Naive thymus-derived CD8-positive, alpha-beta T cell (primary cell): ENCODE measurements around the gene UBE2U. TPM values are rescaled to one million over a fixed set of nuclear protein-coding genes. Genes with fewer than 3 reads are reported as not detected.
"Not testable (repeated sequence)": the region's sequence is repeated elsewhere in the genome, so short reads cannot be mapped to it uniquely, and the experiment has no call there.

Experiments
- ATAC-seq, 2 donors: fragments of 150-1000 bp; cut with Tn5 transposase in 1 of 2; sonication (Bioruptor Pico), chemical (Tn5 transposase) in 1 of 2; 1 replicate in 1 of 2; 2 replicates in 1 of 2; pipeline ENCODE4 v1.10.0; 2021; ENCODE audit warnings: mild to moderate bottlenecking in 2 of 2, moderate library complexity in 2 of 2
- POLR2A ChIA-PET: fragments of 350-600 bp; sonication (Branson Sonifier 250); formaldehyde crosslinking; loops from one replicate; lab custom pipeline; 2021; ENCODE audit warnings: antibody characterized with exemption; lab: Charles Lee
- DNase-seq, 10 donors: peaks; one replicate each; pipeline versions ENCODE4 v3.0.0 to v3.0.0-alpha.2; 2020 to 2022
- H3K27ac Mint-ChIP-seq, 10 donors: one replicate each; pipeline ENCODE4 v1.8.0; 2020 to 2022; ENCODE audit warnings: mild to moderate bottlenecking in 10 of 10, mixed read lengths in 10 of 10, moderate library complexity in 4 of 10, inconsistent platforms in 1 of 10
- H3K27me3 Mint-ChIP-seq, 5 donors: one replicate each; pipeline ENCODE4 v1.8.0; 2021 to 2022; ENCODE audit warnings: mixed read lengths in 5 of 5
- H3K36me3 Mint-ChIP-seq, 3 donors: one replicate each; pipeline ENCODE4 v1.8.0; 2020 to 2022; ENCODE audit warnings: mixed read lengths in 3 of 3, mild to moderate bottlenecking in 2 of 3, inconsistent platforms in 1 of 3
- H3K4me1 Mint-ChIP-seq, 4 donors: one replicate each; pipeline ENCODE4 v1.8.0; 2021 to 2022; ENCODE audit warnings: mixed read lengths in 4 of 4
- H3K4me3 Mint-ChIP-seq, 10 donors: one replicate each; pipeline ENCODE4 v1.8.0; 2020 to 2022; ENCODE audit warnings: mild to moderate bottlenecking in 10 of 10, mixed read lengths in 10 of 10, moderate library complexity in 6 of 10, inconsistent platforms in 1 of 10
- H3K9me3 Mint-ChIP-seq, 9 donors: one replicate each; pipeline ENCODE4 v1.8.0; 2020 to 2022; ENCODE audit warnings: mixed read lengths in 9 of 9, mild to moderate bottlenecking in 3 of 9, inconsistent platforms in 1 of 9, moderate library complexity in 1 of 9
- polyA plus RNA-seq, 3 donors: library from polyadenylated mRNA; unstranded; fragments of 300-500 nt; fragmentation: Illumina TruSeq; gene quantifications; one replicate each; pipeline ENCODE4 v1.2.3, GENCODE V29; 2021
- total RNA-seq, 8 experiments: library from RNA in 2 of 8; stranded (reverse) in 2 of 8; gene quantifications; one replicate each; pipeline ENCODE4 v1.2.3 and lab custom pipeline; 2021 to 2026

Gene UBE2U
- total and polyA plus RNA-seq, 5 experiments from 2014 or later, result not detected

- H3K4me3 Mint-ChIP-seq, result no peak overlapping the region
- peaks cover 8 to 28% (median 18%) of the 10 kb centered on the region in 5 donors for H3K27me3 Mint-ChIP-seq
- H3K36me3 Mint-ChIP-seq, result no peaks in the 10 kb centered on the region
- no peaks in the 10 kb centered on the region for H3K4me1 Mint-ChIP-seq
- H3K9me3 Mint-ChIP-seq, result no peaks in the 10 kb centered on the region
- no peak for ATAC-seq
- H3K27ac Mint-ChIP-seq, result no peak overlapping the region
- POLR2A ChIA-PET, result no interaction called here
- no peak for DNase-seq
Observed at GRCh38 chr1:64231654-64232053, 28.2 kb downstream of the UBE2U start.

- Mint-ChIP-seq H3K9me3 (no peaks in the 10 kb centered on the region), H3K27ac (no peak overlapping the region), H3K4me3 (no peak overlapping the region), H3K27me3 (peaks cover 12 to 35% (median 22%) of the 10 kb centered on the region in 5 donors), H3K4me1 (peaks cover 0 to 2% (median 0%) of the 10 kb centered on the region in 4 donors), H3K36me3 (no peaks in the 10 kb centered on the region)
- POLR2A ChIA-PET, result no interaction called here
- ATAC-seq, result no peak
- no peak for DNase-seq
Observed at GRCh38 chr1:64234714-64235113, 31.3 kb downstream of the UBE2U start.

GRCh38 chr1:64235181-64235580 is 31.8 kb downstream of the UBE2U start:
- Mint-ChIP-seq H3K9me3 (no peaks in the 10 kb centered on the region), H3K27ac (no peak overlapping the region), H3K4me3 (no peak overlapping the region), H3K4me1 (peaks cover 0 to 2% (median 0%) of the 10 kb centered on the region in 4 donors), H3K27me3 (peaks cover 12 to 31% (median 19%) of the 10 kb centered on the region in 5 donors), H3K36me3 (no peaks in the 10 kb centered on the region)
- POLR2A ChIA-PET, result no interaction called here
- ATAC-seq (no peak), DNase-seq (no peak)

- peaks cover 7 to 23% (median 16%) of the 10 kb centered on the region in 5 donors for H3K27me3 Mint-ChIP-seq
- peaks cover 0 to 2% (median 0%) of the 10 kb centered on the region in 4 donors for H3K4me1 Mint-ChIP-seq
- H3K27ac Mint-ChIP-seq, result no peak overlapping the region
- H3K9me3 Mint-ChIP-seq, result no peaks in the 10 kb centered on the region
- no peak for ATAC-seq
- no peak for DNase-seq
- POLR2A ChIA-PET, result no interaction called here
- no peak overlapping the region for H3K4me3 Mint-ChIP-seq
- no peaks in the 10 kb centered on the region for H3K36me3 Mint-ChIP-seq
Observed at GRCh38 chr1:64235910-64236309, 32.5 kb downstream of the UBE2U start.

- DNase-seq (no peak), ATAC-seq (no peak)
- peaks cover 7 to 23% (median 15%) of the 10 kb centered on the region in 5 donors for H3K27me3 Mint-ChIP-seq
- H3K4me1 Mint-ChIP-seq, result peaks cover 0 to 2% (median 0%) of the 10 kb centered on the region in 4 donors
- H3K36me3 Mint-ChIP-seq, result no peaks in the 10 kb centered on the region
- POLR2A ChIA-PET, result no interaction called here
- no peaks in the 10 kb centered on the region for H3K9me3 Mint-ChIP-seq
- H3K4me3 Mint-ChIP-seq, result no peak overlapping the region
- H3K27ac Mint-ChIP-seq, result no peak overlapping the region
Observed at GRCh38 chr1:64236541-64236954, 33.1 kb downstream of the UBE2U start.

- H3K27ac Mint-ChIP-seq, ATAC-seq, H3K4me3 Mint-ChIP-seq, H3K9me3 Mint-ChIP-seq, POLR2A ChIA-PET, DNase-seq, H3K27me3 Mint-ChIP-seq, H3K36me3 Mint-ChIP-seq: not testable (repeated sequence)
- peaks cover 4 to 18% (median 11%) of the 10 kb centered on the region in 4 donors for H3K4me1 Mint-ChIP-seq
Observed at GRCh38 chr1:64239519-64239918, 36.1 kb downstream of the UBE2U start.

- H3K4me3 Mint-ChIP-seq, result no peak overlapping the region
Observed at GRCh38 chr1:64240206-64240605, 36.8 kb downstream of the UBE2U start.

GRCh38 chr1:64241069-64241468 is 37.6 kb downstream of the UBE2U start:
- Mint-ChIP-seq H3K4me3 (no peak overlapping the region), H3K27ac (no peak overlapping the region), H3K9me3 (no peaks in the 10 kb centered on the region), H3K4me1 (peaks cover 8 to 29% (median 21%) of the 10 kb centered on the region in 4 donors), H3K36me3 (no peaks in the 10 kb centered on the region), H3K27me3 (peaks cover 0 to 9% (median 5%) of the 10 kb centered on the region in 5 donors)
- DNase-seq, result no peak
- POLR2A ChIA-PET, result no interaction called here
- no peak for ATAC-seq

More at GRCh38 chr1:64240206-64240605, 36.8 kb downstream of the UBE2U start:
- DNase-seq, result no peak
- peaks cover 4 to 23% (median 14%) of the 10 kb centered on the region in 4 donors for H3K4me1 Mint-ChIP-seq
- H3K27me3 Mint-ChIP-seq, result peaks cover 0 to 9% (median 5%) of the 10 kb centered on the region in 5 donors
- POLR2A ChIA-PET, result no interaction called here
- H3K27ac Mint-ChIP-seq, result no peak overlapping the region
- H3K9me3 Mint-ChIP-seq, result no peaks in the 10 kb centered on the region
- no peaks in the 10 kb centered on the region for H3K36me3 Mint-ChIP-seq
- ATAC-seq, result no peak

GRCh38 chr1:64242895-64243756 is 39.7 kb downstream of the UBE2U start:
- Mint-ChIP-seq H3K4me1 (peaks cover 8 to 31% (median 21%) of the 10 kb centered on the region in 4 donors), H3K4me3 (peak overlapping the region; percentile 34 to 83 (median 72)), H3K9me3 (no peaks in the 10 kb centered on the region), H3K27me3 (peaks cover 10 to 25% (median 11%) of the 10 kb centered on the region in 5 donors), H3K27ac (peak overlapping the region in 6 of 10 donors; percentile 3 to 71 (median 41)), H3K36me3 (no peaks in the 10 kb centered on the region)
- POLR2A ChIA-PET, result no interaction called here
- ATAC-seq (peak; percentile 44 to 47), DNase-seq (peak in 2 of 10 donors; percentile 26 to 31)

GRCh38 chr1:64243757-64244080 is 40.3 kb downstream of the UBE2U start:
- no peaks in the 10 kb centered on the region for H3K36me3 Mint-ChIP-seq
- peak overlapping the region in 5 of 10 donors; percentile 3 to 71 (median 44) for H3K27ac Mint-ChIP-seq
- peak overlapping the region; percentile 34 to 83 (median 72) for H3K4me3 Mint-ChIP-seq
- H3K27me3 Mint-ChIP-seq, result peaks cover 11 to 25% (median 12%) of the 10 kb centered on the region in 5 donors
- H3K9me3 Mint-ChIP-seq, result no peaks in the 10 kb centered on the region
- no peak for ATAC-seq
- POLR2A ChIA-PET, result interaction anchor here (0.5 kb wide), 1 partner anchor 820 kb away, joined by 5 read pairs; no protein-coding TSS in a partner anchor
- H3K4me1 Mint-ChIP-seq, result peaks cover 8 to 31% (median 21%) of the 10 kb centered on the region in 4 donors
- no peak for DNase-seq

- DNase-seq (no peak), ATAC-seq (peak; percentile 25 to 39)
- Mint-ChIP-seq H3K4me3 (peak overlapping the region; percentile 6 to 76 (median 63)), H3K27me3 (peaks cover 11 to 22% (median 14%) of the 10 kb centered on the region in 5 donors), H3K9me3 (peaks cover 0 to 2% (median 0%) of the 10 kb centered on the region in 9 donors), H3K36me3 (no peaks in the 10 kb centered on the region), H3K4me1 (peaks cover 7 to 31% (median 21%) of the 10 kb centered on the region in 4 donors), H3K27ac (peak overlapping the region in 8 of 10 donors; percentile 18 to 89 (median 66))
- POLR2A ChIA-PET, result no interaction called here
Observed at GRCh38 chr1:64245495-64245894, 42.1 kb downstream of the UBE2U start.

GRCh38 chr1:64246294-64246917 is 43.0 kb downstream of the UBE2U start:
- Mint-ChIP-seq H3K27me3 (peaks cover 11 to 22% (median 14%) of the 10 kb centered on the region in 5 donors), H3K9me3 (peaks cover 0 to 2% (median 0%) of the 10 kb centered on the region in 9 donors), H3K27ac (no peak overlapping the region), H3K36me3 (no peaks in the 10 kb centered on the region), H3K4me3 (no peak overlapping the region), H3K4me1 (peaks cover 7 to 31% (median 21%) of the 10 kb centered on the region in 4 donors)
- POLR2A ChIA-PET, result interaction anchor here (1.3 kb wide), 1 partner anchor 630 kb away, joined by 3 read pairs; no protein-coding TSS in a partner anchor
- ATAC-seq, result no peak
- DNase-seq, result peak in 3 of 10 donors; percentile 48 to 54 (median 54)
